NCI-H187 treated with DMSO at 0.1 percent for 48 hours (cell line): ENCODE data around the gene TOMM6.

Experiments
- DNase-seq: peaks from one replicate; lab custom pipeline; 2025; lab: John Stamatoyannopoulos, UW

Gene TOMM6

DNA sequence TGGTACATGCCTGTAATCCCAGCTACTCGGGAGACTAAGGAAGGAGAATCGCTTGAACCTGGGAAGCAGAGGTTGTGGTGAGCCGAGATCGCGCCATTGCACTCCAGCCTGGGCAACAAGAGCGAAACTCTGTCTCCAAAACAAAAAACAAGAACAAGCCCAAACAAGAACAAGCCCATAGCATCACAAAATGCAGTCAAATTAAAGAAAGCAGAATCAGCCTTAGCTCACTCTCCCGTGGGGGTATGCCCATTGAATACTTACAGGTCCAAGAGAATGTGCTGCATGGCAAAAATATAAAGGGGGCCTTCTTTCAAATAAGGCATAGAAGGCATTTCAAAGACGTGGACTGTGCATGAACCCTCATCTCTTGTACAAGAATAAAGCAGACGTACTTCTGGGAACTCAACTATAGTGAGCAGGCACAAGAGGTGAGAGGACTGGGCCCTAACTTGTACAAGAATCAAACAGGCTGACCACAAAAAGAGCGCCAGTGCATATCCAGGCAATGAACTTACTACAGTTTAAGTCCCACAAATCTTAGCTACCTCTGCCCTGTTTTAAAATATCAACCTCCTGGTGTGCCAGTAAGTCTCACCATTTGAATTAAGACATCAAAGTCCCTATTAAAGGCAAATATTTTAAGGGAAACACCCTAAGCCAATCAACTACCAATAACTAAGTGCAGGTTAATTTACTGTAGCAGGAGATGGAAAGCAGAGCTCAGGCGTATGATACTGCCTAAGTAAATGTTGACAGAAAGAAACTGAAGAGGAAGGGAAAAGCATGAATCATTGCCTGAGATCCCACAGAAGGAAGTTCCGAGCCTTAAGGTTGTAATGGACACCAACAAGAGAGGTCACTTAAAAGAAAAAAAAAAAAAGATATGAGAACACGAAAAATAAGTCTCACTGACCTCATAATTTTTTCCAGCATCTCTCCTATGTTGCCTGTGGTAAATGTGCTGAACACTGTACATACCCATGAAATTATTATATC is 37.4 kb downstream of the TOMM6 start:
- DNase-seq: no peak

DNA sequence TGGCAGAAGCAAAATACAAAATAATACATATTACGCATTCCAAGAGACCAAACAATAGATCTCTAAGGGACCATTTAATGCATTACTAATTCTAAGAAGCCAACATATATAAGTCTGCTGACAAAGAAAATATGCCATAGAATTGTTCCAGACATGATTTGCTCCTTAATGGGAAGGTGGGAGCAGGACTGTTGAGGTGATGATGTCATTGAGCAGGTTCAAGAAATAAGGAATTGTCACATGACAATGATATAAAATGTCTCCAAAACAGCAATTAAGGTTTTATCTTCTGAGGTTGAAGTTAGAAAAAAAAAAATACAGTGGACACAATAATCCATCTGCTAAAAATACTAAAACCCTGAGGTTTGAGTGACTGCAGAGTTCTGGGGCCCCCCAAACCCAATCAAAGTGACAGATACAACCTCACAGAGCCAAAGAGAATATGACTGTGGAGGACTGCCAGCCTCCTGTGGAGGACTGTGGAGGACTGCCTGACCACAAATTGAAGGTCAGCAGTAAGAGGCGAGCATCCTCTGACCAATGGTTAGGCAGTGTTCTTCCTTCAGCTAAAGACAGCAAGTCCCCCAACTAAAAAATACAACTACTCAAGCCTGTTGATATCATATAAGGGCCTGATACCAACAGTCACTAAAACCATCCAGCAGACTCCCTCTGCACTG is 39.0 kb downstream of the TOMM6 start:
- DNase-seq: no peak

DNA sequence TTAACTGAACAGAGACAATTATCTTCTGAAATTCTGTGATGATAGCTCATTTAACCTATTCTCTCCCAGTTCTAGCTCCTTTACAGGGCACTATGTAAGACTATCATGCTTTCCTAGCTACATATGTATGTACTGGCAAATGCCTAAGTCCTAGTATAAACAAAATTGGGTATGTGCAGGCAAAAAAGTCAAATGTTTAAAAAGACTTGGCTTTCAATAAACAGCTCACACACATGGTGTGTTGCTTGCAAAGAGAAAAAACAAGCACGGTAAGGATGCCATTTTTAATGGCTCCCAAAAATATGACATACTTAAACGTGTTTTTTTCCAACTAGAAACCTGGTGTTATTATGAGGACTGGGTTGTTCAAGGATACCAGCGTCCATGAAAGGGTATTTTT is 44.8 kb downstream of the TOMM6 start:
- DNase-seq: no peak

DNA sequence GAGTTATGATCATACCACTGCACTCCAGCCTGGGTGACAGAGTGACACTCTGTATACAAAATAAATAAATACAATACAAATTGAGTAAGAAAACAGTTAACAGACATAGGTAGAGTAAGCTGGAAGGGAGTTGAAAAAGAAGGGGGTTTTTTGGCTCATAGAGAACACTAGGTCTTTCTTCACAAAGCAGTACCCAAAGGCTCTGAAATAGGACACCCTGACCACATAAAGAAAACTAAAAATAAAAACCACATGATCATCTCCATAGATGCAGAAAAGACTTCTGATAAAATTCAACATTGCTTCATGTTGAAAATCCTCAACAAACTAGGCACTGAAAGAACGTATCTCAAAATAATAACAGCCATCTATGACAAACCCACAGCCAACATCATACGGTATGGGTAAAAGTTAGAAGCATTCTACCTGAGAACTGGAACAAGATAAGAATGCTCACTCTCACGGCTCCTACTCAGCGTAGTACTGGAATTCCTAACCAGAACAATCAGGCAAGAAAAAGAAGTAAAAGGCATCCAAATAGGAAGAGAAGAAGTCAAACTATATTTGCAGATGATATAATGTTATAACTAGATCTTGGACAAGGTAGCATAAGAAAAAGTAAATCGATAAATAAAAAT is 48.6 kb downstream of the TOMM6 start:
- no peak for DNase-seq

DNA sequence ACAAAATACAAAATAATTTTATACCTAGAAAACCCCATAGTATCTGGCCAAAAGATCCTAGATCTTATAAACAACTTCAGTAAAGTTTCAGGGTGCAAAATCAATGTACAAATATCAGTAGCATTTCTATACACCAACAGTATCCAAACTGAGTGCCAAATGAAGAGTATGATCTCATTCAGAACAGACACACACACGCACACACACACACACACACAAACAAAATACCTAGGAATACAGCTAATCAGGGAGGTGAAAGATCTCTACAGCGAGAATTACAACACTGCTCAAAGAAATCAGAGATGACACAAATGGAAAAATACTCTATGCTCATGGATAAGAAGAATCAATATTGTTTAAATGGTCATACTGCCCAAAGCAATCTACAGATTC is 49.2 kb downstream of the TOMM6 start:
- no peak for DNase-seq
